A673 (cell line): ENCODE measurements around the gene ANKRD37.

Experiments
- EZH2 ChIP-seq: fragments of 200-600 bp; sonication (generic); IDR thresholded peaks from 2 replicates; pipeline ENCODE4 v1.6.1; 2017; ENCODE audit warnings: borderline replicate concordance, low read depth, mild to moderate bottlenecking, mixed read lengths, antibody characterized with exemption, low read length; ENCODE audit not compliant: poor library complexity, severe bottlenecking
- TF ChIP-seq, protein P1 (sequence below): fragments of 300-800, 200-600 bp; sonication (generic); conservative IDR thresholded peaks from 2 replicates; pipeline ENCODE4 v1.5.1; 2017; ENCODE audit warnings: low read depth, mild to moderate bottlenecking, antibody characterized with exemption, low read length, moderate library complexity, mixed read lengths

- TF ChIP-seq, protein P1, sequence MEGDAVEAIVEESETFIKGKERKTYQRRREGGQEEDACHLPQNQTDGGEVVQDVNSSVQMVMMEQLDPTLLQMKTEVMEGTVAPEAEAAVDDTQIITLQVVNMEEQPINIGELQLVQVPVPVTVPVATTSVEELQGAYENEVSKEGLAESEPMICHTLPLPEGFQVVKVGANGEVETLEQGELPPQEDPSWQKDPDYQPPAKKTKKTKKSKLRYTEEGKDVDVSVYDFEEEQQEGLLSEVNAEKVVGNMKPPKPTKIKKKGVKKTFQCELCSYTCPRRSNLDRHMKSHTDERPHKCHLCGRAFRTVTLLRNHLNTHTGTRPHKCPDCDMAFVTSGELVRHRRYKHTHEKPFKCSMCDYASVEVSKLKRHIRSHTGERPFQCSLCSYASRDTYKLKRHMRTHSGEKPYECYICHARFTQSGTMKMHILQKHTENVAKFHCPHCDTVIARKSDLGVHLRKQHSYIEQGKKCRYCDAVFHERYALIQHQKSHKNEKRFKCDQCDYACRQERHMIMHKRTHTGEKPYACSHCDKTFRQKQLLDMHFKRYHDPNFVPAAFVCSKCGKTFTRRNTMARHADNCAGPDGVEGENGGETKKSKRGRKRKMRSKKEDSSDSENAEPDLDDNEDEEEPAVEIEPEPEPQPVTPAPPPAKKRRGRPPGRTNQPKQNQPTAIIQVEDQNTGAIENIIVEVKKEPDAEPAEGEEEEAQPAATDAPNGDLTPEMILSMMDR, result no peak
- no peak for TF ChIP-seq EZH2
These were observed 501 bp upstream of the ANKRD37 start for GRCh38 chr4:185395956-185396723.
